Gastroesophageal sphincter (tissue), 3 donors: ENCODE measurements around the gene TRIOBP.

ENCODE experiments used
- CTCF ChIP-seq, 4 experiments: fragments of 200-600 bp in 2 of 4; fragments of 450-650 bp in 2 of 4; sonication (generic) in 1 of 4; IDR thresholded peaks; one replicate each; pipeline ENCODE4 v1.5.1; 2017 to 2019; ENCODE audit warnings: antibody characterized with exemption in 4 of 4, mild to moderate bottlenecking in 2 of 4, moderate library complexity in 2 of 4
- EP300 ChIP-seq: sonication (generic); formaldehyde crosslinking; IDR thresholded peaks from one replicate; pipeline ENCODE4 v1.6.1; 2017; ENCODE audit warnings: antibody characterized with exemption, mild to moderate bottlenecking
- POLR2A ChIP-seq, 2 donors: fragments of 450-650 bp; IDR thresholded peaks; one replicate each; pipeline ENCODE4 v1.6.1; 2017; ENCODE audit warnings: antibody characterized with exemption in 2 of 2, mild to moderate bottlenecking in 2 of 2, moderate library complexity in 1 of 2
- POLR2AphosphoS5 ChIP-seq: sonication (generic); formaldehyde crosslinking; IDR thresholded peaks from one replicate; pipeline ENCODE4 v1.6.1; 2017; ENCODE audit warnings: antibody characterized with exemption

- no peak for TF ChIP-seq CTCF (IDR thresholded peaks at IDR 0.05)
- TF ChIP-seq EP300: no peak
- TF ChIP-seq POLR2A (IDR thresholded peaks at IDR 0.05): no peak
- TF ChIP-seq POLR2AphosphoS5: no peak
Measured at GRCh38 chr22:37655252-37655563, 41.6 kb upstream of the TRIOBP start.
